Epithelial cell of proximal tubule (primary cell): ENCODE results near the gene ISL1. TPM values are rescaled to one million over a fixed set of nuclear protein-coding genes. Genes with fewer than 3 reads are reported as not detected.

Experiments
- DNase-seq: peaks from one replicate; pipeline ENCODE4 v3.0.0-alpha.2; 2011; ENCODE audit warnings: low read depth
- H3K4me3 ChIP-seq: 2 replicates; pipeline ENCODE4 v1.5.1; 2011; ENCODE audit warnings: low read depth, mild to moderate bottlenecking, low read length
- CTCF ChIP-seq: conservative IDR thresholded peaks from 2 replicates; pipeline ENCODE4 v1.5.1; 2012; ENCODE audit warnings: low read depth, mild to moderate bottlenecking, low read length
- total RNA-seq: library from RNA; depleted of rRNA; stranded (reverse); fragments of >200 nt; gene quantifications from 2 replicates; pipeline ENCODE4 v1.2.3, GENCODE V29; 2015

Gene ISL1
- total RNA-seq, 1 donor from 2014 or later: not detected

- H3K4me3 ChIP-seq: no peak overlapping the region
- DNase-seq: no peak
- no peak for TF ChIP-seq CTCF
These were observed 9.5 kb downstream of the ISL1 start for GRCh38 chr5:51392689-51393199.

DNA sequence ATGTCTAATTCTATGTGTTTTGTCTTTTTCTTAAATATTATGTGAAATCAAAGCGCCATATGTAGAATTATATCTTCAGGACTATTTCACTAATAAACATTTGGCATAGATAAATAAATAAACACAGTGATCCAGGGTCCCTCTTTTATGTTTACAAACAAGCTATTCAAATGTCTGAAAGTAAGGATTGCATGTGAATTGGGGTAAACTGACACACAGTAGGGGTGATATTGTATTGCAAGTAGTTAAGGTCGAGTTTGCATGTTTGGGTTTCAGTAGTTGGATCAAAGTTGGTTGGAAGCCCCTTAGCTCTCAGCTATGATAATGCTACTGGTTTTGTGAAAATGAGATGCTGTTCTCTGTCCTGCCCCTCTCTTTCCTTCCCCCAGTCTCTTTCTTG, 11.4 kb downstream of the ISL1 start:
- TF ChIP-seq CTCF: no peak
- no peak overlapping the region for H3K4me3 ChIP-seq
- no peak for DNase-seq

DNA sequence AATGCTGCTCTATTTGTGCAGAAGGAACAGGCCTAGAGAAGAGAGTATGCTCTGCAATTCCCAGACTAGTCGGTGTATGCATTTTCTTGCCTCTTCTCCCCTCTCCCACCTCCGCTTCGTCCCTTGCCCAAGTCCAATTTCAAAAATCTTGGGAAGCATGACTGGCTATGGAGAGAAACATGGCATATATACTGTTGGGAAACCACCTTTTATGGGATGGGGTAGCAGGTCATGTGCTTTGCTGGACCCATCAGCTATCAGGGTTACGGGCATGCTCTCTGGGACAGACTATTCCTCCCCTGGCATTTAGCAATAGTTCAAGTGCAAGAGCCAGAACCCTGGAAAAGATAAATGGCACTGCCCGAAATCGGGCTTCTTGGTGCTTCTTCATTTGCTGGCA, 12.0 kb downstream of the ISL1 start:
- TF ChIP-seq CTCF: no peak
- no peak for DNase-seq
- H3K4me3 ChIP-seq: no peak overlapping the region

DNA sequence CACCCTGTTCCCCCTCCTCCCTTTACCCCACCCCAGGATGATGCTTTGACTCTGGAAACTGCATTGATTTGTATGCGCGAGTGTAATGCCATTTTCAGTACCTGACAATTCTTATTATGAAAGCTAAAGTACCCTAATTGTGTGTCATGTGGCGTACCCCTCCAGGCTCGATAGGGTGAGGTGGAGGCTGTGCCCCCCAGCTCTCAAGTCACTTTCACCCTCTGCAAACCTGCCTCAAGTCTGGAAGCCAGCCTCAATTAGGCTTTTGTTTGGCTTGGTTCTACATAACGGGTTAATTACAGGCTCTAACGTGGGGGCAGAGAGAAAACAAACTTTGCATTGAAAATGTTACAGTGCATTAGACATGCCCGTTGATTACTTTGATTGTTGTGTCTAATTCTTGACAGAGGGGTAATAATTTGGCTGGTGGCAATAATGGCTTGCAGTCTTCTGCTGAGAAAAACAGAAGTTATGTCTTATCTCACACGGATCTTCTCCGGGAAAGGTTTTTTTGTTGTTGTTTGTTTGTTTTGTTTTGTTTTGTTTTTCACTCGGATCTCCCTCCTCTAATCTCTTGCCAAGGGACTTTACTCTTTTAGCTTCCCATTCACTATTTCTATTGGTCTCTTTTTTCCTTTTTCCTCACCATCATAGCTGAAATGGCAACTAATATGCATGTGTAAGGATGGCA, 12.6 kb downstream of the ISL1 start:
- DNase-seq: no peak
- TF ChIP-seq CTCF: no peak
- H3K4me3 ChIP-seq: no peak overlapping the region

- no peak overlapping the region for H3K4me3 ChIP-seq
- no peak for DNase-seq
- TF ChIP-seq CTCF: no peak
These were observed 13.5 kb downstream of the ISL1 start for GRCh38 chr5:51396797-51397196.

DNA sequence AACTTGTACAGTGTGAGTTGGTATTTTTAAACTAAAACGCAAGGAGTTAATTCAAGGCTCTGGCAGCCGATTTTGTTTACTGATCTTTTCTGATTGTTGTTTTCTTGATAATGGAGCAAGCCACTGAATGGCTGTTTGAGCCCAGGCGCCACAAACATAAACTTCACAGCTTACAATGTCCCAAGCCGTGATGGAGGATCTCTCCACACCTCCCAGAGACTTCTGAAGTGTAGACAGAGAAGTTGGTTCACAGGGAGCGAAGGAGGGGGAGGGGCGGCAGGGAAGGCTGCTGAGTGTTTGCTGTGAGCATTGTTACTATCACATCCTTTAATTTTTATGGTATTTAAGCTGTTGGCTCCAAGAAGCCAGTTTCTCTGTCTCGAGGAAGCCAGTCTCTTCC, 14.7 kb downstream of the ISL1 start:
- no peak for DNase-seq
- no peak for TF ChIP-seq CTCF
- H3K4me3 ChIP-seq: no peak overlapping the region
